Kidney epithelial cell (primary cell): ENCODE data around the gene SRMS. TPM values are rescaled to one million over a fixed set of nuclear protein-coding genes. Genes with fewer than 3 reads are reported as not detected.
"Not testable (repeated sequence)": the region's sequence is repeated elsewhere in the genome, so short reads cannot be mapped to it uniquely, and the experiment has no call there.

Source experiments
- DNase-seq: peaks from one replicate; pipeline ENCODE4 v3.0.0-alpha.2; 2010; ENCODE audit warnings: low read depth
- H3K27me3 ChIP-seq: 2 replicates; pipeline ENCODE4 v1.6.0; 2011; ENCODE audit warnings: low read length; ENCODE audit not compliant: control insufficient read depth, insufficient read depth
- H3K36me3 ChIP-seq: 2 replicates; pipeline ENCODE4 v1.5.1; 2011; ENCODE audit warnings: low read length; ENCODE audit not compliant: control insufficient read depth, insufficient read depth
- H3K4me3 ChIP-seq: 2 replicates; pipeline ENCODE4 v1.5.1; 2011; ENCODE audit warnings: low read depth, mild to moderate bottlenecking, control low read depth, low read length
- CTCF ChIP-seq: IDR thresholded peaks from 2 replicates; pipeline ENCODE4 v1.5.1; 2011; ENCODE audit warnings: mild to moderate bottlenecking, moderate library complexity, low read length, control low read depth, inconsistent platforms; ENCODE audit not compliant: insufficient read depth, poor library complexity, severe bottlenecking
- total RNA-seq: library from RNA; depleted of rRNA; stranded (reverse); fragments of >200 nt; gene quantifications from 2 replicates; pipeline ENCODE4 v1.2.3, GENCODE V29; 2015

The SRMS gene
- total RNA-seq, 1 donor from 2014 or later: not detected

DNA sequence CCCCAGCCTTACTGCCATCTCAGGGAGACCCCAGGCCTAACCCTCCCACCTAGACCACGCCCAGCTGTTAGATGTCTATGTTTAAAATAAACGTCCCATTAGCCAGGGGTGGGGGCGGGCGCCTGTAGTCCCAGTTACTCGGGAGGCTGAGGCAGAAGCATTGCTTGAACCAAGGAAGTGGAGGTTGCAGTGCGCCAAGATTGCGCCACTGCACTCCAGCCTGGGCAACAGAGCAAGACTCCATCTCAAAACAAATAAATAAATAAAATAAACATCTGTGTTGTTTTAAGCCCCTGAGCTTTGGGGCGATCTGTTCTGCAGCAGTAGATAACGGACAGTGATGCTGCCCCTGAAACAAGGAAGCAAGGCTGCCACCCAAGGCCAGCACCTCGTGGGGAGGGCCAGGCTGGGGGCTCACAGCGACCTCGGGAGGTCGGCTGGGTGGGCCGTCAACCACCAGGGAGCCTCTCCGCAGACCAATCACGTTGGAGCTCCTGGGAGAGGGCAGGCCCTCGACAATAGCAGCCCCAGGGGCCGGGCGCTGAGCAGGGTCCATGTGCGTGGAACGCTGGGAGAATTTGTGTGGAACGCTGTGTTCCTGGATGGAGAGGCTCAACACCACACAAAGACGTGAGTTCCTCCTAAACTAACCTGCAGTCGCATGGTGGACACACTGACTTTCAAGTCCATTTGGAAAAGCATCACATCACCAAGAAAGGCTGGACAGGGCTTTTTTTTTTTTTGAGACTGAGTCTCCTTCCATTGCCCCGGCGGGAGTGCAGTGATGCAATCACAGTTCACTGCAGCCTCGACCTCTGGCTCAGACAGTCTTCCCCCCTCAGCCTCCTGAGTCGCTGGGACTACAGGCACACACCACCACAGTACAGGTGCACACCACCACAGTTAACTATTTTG is 27.5 kb upstream of the SRMS start:
- Histone ChIP-seq H3K4me3 (no peak overlapping the region), H3K27me3 (peaks cover 4% of the 10 kb centered on the region), H3K36me3 (no peaks in the 10 kb centered on the region)
- TF ChIP-seq CTCF: no peak
- no peak for DNase-seq

- no peak for DNase-seq
- Histone ChIP-seq H3K4me3 (peak within 1 kb of the TSS; percentile 71), H3K36me3 (no peaks in the 10 kb centered on the region), H3K27me3 (peaks cover 4% of the 10 kb centered on the region)
- no peak for TF ChIP-seq CTCF
These were observed 26.7 kb upstream of the SRMS start, which contains the start of gene HELZ2 for GRCh38 chr20:63574156-63574828. TSS of gene HELZ2 (minus strand) at chr20:63574239. CDS start at chr20:63572385, 1,854 bp downstream.

DNA sequence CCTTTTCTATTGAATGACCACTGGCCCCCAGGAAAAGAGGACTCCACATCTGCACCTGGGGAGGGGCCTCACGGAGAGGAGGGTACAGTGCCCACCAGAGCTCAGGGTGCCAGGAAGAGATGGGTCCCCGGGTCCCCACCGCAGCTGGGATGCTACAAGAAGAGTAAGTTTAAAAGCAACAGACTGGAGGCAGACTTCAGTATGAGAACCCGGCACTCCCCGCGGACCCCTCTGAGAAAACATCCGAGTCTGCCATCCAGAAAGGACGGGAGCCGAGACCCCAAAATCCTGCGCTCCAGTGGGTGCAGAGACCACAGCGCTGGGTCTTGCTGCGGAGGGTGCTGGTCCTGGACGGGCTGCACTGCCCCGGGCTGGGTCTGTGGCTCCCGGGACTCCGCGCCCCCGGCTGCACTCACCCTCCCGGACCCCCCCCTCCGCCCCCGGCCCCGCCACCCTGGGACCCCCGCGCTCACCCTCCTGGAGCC is 26.1 kb upstream of the SRMS start:
- no peak for TF ChIP-seq CTCF
- no peaks in the 10 kb centered on the region for H3K36me3 ChIP-seq
- peaks cover 2% of the 10 kb centered on the region for H3K27me3 ChIP-seq
- DNase-seq: no peak
- peak overlapping the region; percentile 71 for H3K4me3 ChIP-seq

DNA sequence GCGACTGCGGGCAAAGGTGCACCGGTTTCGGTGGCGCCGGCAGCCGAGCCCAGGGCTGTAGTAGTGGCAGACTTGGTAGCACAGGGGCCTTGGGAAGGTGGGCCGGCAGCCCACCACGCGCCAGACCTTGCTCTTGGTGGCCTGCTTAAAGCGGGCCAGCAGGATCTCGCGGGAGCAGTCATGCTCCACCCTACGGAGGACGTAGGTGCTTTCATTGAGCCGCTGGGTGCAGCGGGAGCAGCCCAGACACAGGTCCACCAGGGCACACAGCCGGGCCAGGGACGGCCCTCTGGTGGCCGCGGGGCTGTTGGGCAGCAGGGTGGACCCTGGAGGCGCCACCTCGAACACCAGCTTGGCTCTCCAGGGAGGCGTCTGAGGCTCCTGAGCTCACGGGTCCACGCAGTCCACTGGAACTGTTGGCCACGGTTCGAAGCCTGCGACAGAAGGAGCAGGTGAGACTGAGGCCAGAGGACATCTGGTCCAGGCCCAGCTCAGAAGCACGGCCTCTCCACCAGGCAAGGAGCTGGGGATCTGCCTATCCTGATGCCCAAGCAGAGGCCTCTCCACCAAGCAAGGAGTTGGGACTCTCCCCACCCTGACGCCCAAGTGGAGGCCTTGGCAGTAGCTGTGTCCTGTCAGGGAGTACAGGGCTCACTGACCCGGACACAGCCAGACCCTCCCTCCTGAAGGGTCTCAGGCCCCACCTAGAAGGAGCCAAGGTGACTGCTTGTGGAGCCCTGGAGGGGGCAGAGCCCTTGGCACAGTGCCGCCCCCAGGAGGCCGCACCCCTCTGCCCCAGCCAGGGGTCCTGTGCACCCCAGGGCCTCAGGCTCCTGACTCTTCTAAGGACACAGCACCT is 25.5 kb upstream of the SRMS start:
- peak; percentile 15 for TF ChIP-seq CTCF
- peak overlapping the region; percentile 71 for H3K4me3 ChIP-seq
- H3K27me3 ChIP-seq: peaks cover 2% of the 10 kb centered on the region
- H3K36me3 ChIP-seq: no peaks in the 10 kb centered on the region
- no peak for DNase-seq

DNA sequence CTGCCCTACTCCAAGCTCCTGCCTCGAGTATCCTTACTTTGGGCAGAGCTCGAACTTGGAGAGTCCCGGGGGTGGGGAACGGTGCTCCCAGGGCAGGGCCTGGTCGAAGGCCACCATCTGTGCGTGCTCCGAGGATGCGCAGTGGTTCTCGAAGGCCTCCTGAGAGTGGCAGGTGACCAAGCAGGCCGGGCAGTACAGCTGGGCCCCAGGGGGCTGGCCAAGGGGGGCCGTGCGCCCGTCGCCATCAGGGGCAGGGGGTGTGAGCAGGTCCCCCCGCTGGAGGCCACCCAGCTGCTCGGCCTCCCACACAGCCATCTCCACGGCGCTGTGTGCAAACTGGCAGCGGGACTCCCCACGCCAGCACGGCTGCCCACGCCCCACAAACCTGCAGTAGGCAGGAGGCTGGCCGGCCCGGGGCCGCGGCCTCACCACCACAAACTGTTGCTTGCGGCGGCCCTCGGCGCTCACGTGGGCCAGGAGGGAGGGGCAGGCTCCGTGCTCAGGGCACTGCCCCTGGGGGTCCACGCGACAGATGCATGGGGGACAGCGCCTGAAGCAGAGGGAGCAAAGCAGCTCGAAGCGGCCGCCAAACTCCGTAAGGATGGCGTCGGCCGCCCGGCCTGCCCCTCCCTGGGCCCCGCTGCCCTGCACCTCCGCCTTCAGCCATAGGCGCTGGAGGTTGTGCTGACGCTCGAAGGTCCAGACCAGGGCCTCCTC is 24.7 kb upstream of the SRMS start:
- no peak overlapping the region for H3K4me3 ChIP-seq
- H3K27me3 ChIP-seq: peaks cover under 1% of the 10 kb centered on the region
- DNase-seq: no peak
- H3K36me3 ChIP-seq: no peaks in the 10 kb centered on the region
- no peak for TF ChIP-seq CTCF

DNA sequence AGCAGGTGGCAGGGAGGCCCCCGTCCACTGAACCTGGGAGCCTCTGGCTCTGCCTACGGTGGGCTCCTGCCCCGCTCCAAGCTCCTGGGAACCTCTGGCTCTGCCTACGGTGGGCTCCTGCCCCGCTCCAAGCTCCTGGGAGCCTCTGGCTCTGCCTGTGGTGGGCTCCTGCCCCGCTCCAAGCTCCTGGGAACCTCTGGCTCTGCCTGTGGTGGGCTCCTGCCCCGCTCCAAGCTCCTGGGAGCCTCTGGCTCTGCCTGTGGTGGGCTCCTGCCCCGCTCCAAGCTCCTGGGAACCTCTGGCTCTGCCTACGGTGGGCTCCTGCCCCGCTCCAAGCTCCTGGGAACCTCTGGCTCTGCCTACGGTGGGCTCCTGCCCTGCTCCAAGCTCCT is 23.5 kb upstream of the SRMS start:
- DNase-seq, H3K4me3 ChIP-seq, H3K36me3 ChIP-seq, H3K27me3 ChIP-seq: not testable (repeated sequence)
